COR-L47 (cell line): ENCODE data around the gene EPN3.

Source experiments
- DNase-seq: peaks from one replicate; lab custom pipeline; 2025; lab: John Stamatoyannopoulos, UW

EPN3 gene

GRCh38 chr17:50535407-50535806 lies 2.9 kb downstream of the EPN3 start:
- DNase-seq, result no peak

GRCh38 chr17:50536683-50537646 lies 4.4 kb downstream of the EPN3 start:
- DNase-seq, result no peak

GRCh38 chr17:50537721-50538548 lies 5.4 kb downstream of the EPN3 start:
- DNase-seq, result no peak

GRCh38 chr17:50538549-50539410 lies 6.2 kb downstream of the EPN3 start:
- DNase-seq, result no peak

- no peak for DNase-seq
Observed at GRCh38 chr17:50539762-50540559, 7.4 kb downstream of the EPN3 start.

- no peak for DNase-seq
Observed at GRCh38 chr17:50540560-50541401, 8.2 kb downstream of the EPN3 start.

GRCh38 chr17:50541402-50541715 lies 8.8 kb downstream of the EPN3 start:
- DNase-seq, result no peak

- peak; percentile 45 for DNase-seq
Observed at GRCh38 chr17:50541716-50542688, 9.5 kb downstream of the EPN3 start.

GRCh38 chr17:50542795-50543774 lies 10.6 kb downstream of the EPN3 start:
- no peak for DNase-seq

GRCh38 chr17:50544516-50544915 lies 12.0 kb downstream of the EPN3 start:
- DNase-seq, result no peak

- no peak for DNase-seq
Observed at GRCh38 chr17:50545311-50545710, 12.8 kb downstream of the EPN3 start.

GRCh38 chr17:50546701-50547034 lies 14.1 kb downstream of the EPN3 start:
- no peak for DNase-seq

GRCh38 chr17:50547035-50547735 lies 14.7 kb downstream of the EPN3 start, which contains the start of gene SPATA20:
Gene SPATA20, plus strand, starts transcription at chr17:50547174. Its CDS starts 35 bp downstream, at chr17:50547209.
- DNase-seq, result peak; percentile 82

- DNase-seq, result no peak
Observed at GRCh38 chr17:50547736-50548083, 15.2 kb downstream of the EPN3 start.

- no peak for DNase-seq
Observed at GRCh38 chr17:50548831-50549230, 16.3 kb downstream of the EPN3 start.

- DNase-seq, result no peak
Observed at GRCh38 chr17:50549256-50549941, 16.9 kb downstream of the EPN3 start.

GRCh38 chr17:50549969-50550368 lies 17.4 kb downstream of the EPN3 start:
- DNase-seq, result no peak
